ENCODE results near the gene UCHL1.

Gene UCHL1

DNA sequence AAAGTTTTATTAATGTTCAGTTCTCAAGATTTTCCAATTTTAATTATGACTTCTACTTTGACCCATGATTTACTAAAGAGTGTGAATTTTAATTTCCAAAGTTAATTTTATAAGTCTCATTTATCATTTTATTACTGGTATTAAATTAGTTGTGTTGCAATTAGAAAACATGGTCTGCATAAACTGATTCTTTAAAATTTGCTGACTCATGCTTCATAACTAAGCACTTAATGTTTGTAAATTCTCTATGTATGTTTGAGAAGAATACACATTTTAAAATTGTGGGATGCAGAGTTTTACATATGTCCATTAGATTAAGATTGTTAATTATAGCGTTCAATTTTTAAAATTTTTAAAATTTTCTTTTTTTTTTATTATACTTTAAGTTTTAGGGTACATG is 20.2 kb upstream of the UCHL1 start:
- no peaks in the 10 kb centered on the region for H3K9me3 ChIP-seq (replicated peaks; ENCODE audit: insufficient read depth, low read length)
- H4K20me1 ChIP-seq (ENCODE audit: insufficient read depth, low read length), result no peaks in the 10 kb centered on the region
- no peak overlapping the region for H3K4me2 ChIP-seq (ENCODE audit: low read depth, low read length)
- no peaks in the 10 kb centered on the region for H3K79me2 ChIP-seq (ENCODE audit: low read length)
- no peak overlapping the region for H3K9ac ChIP-seq (ENCODE audit: low read length)
- H2AFZ ChIP-seq (ENCODE audit: low read length), result no peak overlapping the region
- H3F3A ChIP-seq (ENCODE audit: insufficient read depth, low read length), result no peaks in the 10 kb centered on the region
- H3K9me2 ChIP-seq (replicated peaks; ENCODE audit: insufficient read depth, low read length), result no peaks in the 10 kb centered on the region
- no peaks in the 10 kb centered on the region for H3K27me3 ChIP-seq (replicated peaks; ENCODE audit: insufficient read depth, low read length)
- no peaks in the 10 kb centered on the region for H3K36me3 ChIP-seq (replicated peaks; ENCODE audit: insufficient read depth, low read length)
- H3K27ac ChIP-seq (ENCODE audit: low read length), result no peak overlapping the region
- H3K4me1 ChIP-seq (ENCODE audit: low read length), result no peaks in the 10 kb centered on the region
- TF ChIP-seq EZH2 (optimal IDR thresholded peaks at IDR 0.05; ENCODE audit: low read depth, low read length) (no peak), EZH2phosphoT487 (IDR thresholded peaks at IDR 0.05; ENCODE audit: low read length) (no peak)
- TF ChIP-seq, protein P1, sequence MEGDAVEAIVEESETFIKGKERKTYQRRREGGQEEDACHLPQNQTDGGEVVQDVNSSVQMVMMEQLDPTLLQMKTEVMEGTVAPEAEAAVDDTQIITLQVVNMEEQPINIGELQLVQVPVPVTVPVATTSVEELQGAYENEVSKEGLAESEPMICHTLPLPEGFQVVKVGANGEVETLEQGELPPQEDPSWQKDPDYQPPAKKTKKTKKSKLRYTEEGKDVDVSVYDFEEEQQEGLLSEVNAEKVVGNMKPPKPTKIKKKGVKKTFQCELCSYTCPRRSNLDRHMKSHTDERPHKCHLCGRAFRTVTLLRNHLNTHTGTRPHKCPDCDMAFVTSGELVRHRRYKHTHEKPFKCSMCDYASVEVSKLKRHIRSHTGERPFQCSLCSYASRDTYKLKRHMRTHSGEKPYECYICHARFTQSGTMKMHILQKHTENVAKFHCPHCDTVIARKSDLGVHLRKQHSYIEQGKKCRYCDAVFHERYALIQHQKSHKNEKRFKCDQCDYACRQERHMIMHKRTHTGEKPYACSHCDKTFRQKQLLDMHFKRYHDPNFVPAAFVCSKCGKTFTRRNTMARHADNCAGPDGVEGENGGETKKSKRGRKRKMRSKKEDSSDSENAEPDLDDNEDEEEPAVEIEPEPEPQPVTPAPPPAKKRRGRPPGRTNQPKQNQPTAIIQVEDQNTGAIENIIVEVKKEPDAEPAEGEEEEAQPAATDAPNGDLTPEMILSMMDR (IDR thresholded peaks at IDR 0.05; ENCODE audit: low read length), result no peak
- DNase-seq, result no peak
- H3K4me3 ChIP-seq (ENCODE audit: low read length), result no peak overlapping the region

DNA sequence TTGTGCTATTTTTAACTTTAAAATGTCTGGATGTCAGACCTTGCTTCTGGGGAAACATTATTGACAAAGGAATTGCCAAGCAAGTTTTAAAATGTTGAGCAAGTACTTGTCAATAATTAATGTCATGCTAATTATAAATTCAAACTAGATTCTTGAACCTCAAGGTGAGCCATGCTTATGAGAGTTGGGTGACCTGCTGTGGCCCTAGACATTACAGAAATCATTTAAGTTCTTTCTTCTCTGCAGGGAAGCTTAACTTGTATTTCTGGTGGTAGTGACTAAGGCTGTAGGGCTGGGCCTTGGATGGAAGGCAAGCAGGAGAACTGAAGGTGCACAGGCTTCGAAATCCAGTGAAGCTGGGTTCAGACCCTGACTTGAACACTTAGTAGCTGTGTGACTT is 14.8 kb upstream of the UCHL1 start:
- Histone ChIP-seq H3F3A (ENCODE audit: insufficient read depth, low read length) (no peaks in the 10 kb centered on the region), H3K4me3 (ENCODE audit: low read length) (no peak overlapping the region), H3K79me2 (ENCODE audit: low read length) (no peaks in the 10 kb centered on the region), H3K4me1 (ENCODE audit: low read length) (no peaks in the 10 kb centered on the region), H3K27ac (ENCODE audit: low read length) (no peak overlapping the region), H3K36me3 (replicated peaks; ENCODE audit: insufficient read depth, low read length) (no peaks in the 10 kb centered on the region), H3K27me3 (replicated peaks; ENCODE audit: insufficient read depth, low read length) (no peaks in the 10 kb centered on the region), H3K4me2 (ENCODE audit: low read depth, low read length) (no peak overlapping the region), H4K20me1 (ENCODE audit: insufficient read depth, low read length) (no peaks in the 10 kb centered on the region), H3K9me2 (replicated peaks; ENCODE audit: insufficient read depth, low read length) (no peaks in the 10 kb centered on the region), H3K9ac (ENCODE audit: low read length) (no peak overlapping the region), H2AFZ (ENCODE audit: low read length) (no peak overlapping the region), H3K9me3 (replicated peaks; ENCODE audit: insufficient read depth, low read length) (no peaks in the 10 kb centered on the region)
- TF ChIP-seq EZH2phosphoT487 (IDR thresholded peaks at IDR 0.05; ENCODE audit: low read length) (no peak), EZH2 (optimal IDR thresholded peaks at IDR 0.05; ENCODE audit: low read depth, low read length) (no peak)
- TF ChIP-seq, protein P1 (IDR thresholded peaks at IDR 0.05; ENCODE audit: low read length), result no peak
- DNase-seq, result no peak

DNA sequence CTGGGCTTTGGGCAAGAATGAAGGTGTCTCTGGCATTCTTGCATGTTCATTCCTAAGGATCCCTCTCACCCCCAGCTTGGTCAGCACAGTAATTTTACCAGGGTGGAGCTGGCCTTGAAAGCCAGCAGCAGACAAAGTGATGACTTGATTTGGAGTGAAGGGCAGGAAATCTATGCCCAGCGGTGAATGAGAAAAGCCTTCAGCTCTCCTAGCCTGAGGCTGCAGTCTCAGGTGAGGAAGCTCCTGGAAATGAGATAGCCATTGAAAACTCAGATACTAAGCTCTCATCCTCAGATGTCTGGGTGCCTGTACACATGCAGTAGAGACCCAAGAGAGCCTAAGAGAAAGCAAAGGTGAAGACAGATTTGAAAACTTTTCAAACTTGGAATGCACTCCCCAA is 10.7 kb upstream of the UCHL1 start:
- no peaks in the 10 kb centered on the region for H3K9me2 ChIP-seq (replicated peaks; ENCODE audit: insufficient read depth, low read length)
- no peaks in the 10 kb centered on the region for H3K36me3 ChIP-seq (replicated peaks; ENCODE audit: insufficient read depth, low read length)
- TF ChIP-seq EZH2 (optimal IDR thresholded peaks at IDR 0.05; ENCODE audit: low read depth, low read length) (no peak), EZH2phosphoT487 (IDR thresholded peaks at IDR 0.05; ENCODE audit: low read length) (no peak)
- TF ChIP-seq, protein P1 (IDR thresholded peaks at IDR 0.05; ENCODE audit: low read length), result no peak
- no peak overlapping the region for H3K4me2 ChIP-seq (ENCODE audit: low read depth, low read length)
- no peak overlapping the region for H2AFZ ChIP-seq (ENCODE audit: low read length)
- H3K27me3 ChIP-seq (replicated peaks; ENCODE audit: insufficient read depth, low read length), result no peaks in the 10 kb centered on the region
- no peaks in the 10 kb centered on the region for H3K4me1 ChIP-seq (ENCODE audit: low read length)
- no peaks in the 10 kb centered on the region for H3F3A ChIP-seq (ENCODE audit: insufficient read depth, low read length)
- H3K4me3 ChIP-seq (ENCODE audit: low read length), result no peak overlapping the region
- no peaks in the 10 kb centered on the region for H4K20me1 ChIP-seq (ENCODE audit: insufficient read depth, low read length)
- H3K27ac ChIP-seq (ENCODE audit: low read length), result no peak overlapping the region
- H3K79me2 ChIP-seq (ENCODE audit: low read length), result no peaks in the 10 kb centered on the region
- no peak for DNase-seq
- no peak overlapping the region for H3K9ac ChIP-seq (ENCODE audit: low read length)
- no peaks in the 10 kb centered on the region for H3K9me3 ChIP-seq (replicated peaks; ENCODE audit: insufficient read depth, low read length)
